Measurements from ENCODE around the gene CASZ1.

DNA sequence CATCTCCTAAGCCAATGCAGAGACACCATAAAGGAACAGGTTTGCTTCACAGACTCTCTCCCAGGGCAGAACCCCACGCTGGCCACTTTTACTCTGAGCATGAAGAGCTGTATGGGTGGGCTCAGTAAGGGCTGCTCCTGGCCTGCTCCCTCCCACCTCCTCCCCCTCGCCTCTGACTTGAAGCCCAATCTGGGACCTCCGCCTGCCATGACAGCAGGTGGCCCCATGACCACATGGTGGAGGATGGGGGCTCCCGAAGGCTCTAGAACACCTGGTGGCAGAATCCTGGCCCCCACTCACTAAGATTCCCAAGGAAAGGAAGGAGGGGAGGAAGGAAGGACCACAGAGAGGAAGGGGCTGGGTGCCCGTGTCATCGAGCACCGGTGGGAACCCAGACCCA is 23.7 kb downstream of the CASZ1 start:
- TF ChIP-seq, protein P1, sequence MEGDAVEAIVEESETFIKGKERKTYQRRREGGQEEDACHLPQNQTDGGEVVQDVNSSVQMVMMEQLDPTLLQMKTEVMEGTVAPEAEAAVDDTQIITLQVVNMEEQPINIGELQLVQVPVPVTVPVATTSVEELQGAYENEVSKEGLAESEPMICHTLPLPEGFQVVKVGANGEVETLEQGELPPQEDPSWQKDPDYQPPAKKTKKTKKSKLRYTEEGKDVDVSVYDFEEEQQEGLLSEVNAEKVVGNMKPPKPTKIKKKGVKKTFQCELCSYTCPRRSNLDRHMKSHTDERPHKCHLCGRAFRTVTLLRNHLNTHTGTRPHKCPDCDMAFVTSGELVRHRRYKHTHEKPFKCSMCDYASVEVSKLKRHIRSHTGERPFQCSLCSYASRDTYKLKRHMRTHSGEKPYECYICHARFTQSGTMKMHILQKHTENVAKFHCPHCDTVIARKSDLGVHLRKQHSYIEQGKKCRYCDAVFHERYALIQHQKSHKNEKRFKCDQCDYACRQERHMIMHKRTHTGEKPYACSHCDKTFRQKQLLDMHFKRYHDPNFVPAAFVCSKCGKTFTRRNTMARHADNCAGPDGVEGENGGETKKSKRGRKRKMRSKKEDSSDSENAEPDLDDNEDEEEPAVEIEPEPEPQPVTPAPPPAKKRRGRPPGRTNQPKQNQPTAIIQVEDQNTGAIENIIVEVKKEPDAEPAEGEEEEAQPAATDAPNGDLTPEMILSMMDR (IDR thresholded peaks at IDR 0.05): no peak
- TF ChIP-seq POLR2A (IDR thresholded peaks at IDR 0.05): no peak
- no peak for TF ChIP-seq EP300 (IDR thresholded peaks at IDR 0.05)
